ENCODE data around the gene PLVAP. TPM values are rescaled to one million over a fixed set of nuclear protein-coding genes. Genes with fewer than 3 reads are reported as not detected.

The PLVAP gene
- total and polyA plus RNA-seq, 12 donors = 27.9 to 381 (median 84.0) TPM

GRCh38 chr19:17307876-17308377, 69.2 kb downstream of the PLVAP start:
- WGBS, 4 donors = 88 to 92% (median 90%) methylated on average over 8 of the region's 8 CpGs
- H3K4me1 ChIP-seq (replicated peaks in 1 of 2) = peaks cover 52 to 67% of the 10 kb centered on the region in 2 donors
- intact Hi-C loops (cut with DNase I) = loop anchor here in 1 of 2 donors (10.0 kb wide), 1 partner anchor 77 kb away; no protein-coding TSS in a partner anchor
- no peaks in the 10 kb centered on the region for H3K9me3 ChIP-seq (replicated peaks in 1 of 3)
- TF ChIP-seq POLR2A (IDR thresholded peaks at IDR 0.05) (no peak), CTCF (IDR thresholded peaks at IDR 0.05) (no peak)
- no peak overlapping the region for H3K4me3 ChIP-seq
- H3K27me3 ChIP-seq = no peaks in the 10 kb centered on the region
- DNase-seq = no peak
- no peaks in the 10 kb centered on the region for H3K36me3 ChIP-seq (replicated peaks in 1 of 2)
- H3K27ac ChIP-seq = no peak overlapping the region

- intact Hi-C loops (cut with DNase I) = loop anchor here in 1 of 2 donors (10.0 kb wide), 1 partner anchor 79 kb away; no protein-coding TSS in a partner anchor
- H3K4me3 ChIP-seq = peak overlapping the region; percentile 24 to 75 (median 67)
- no peaks in the 10 kb centered on the region for H3K36me3 ChIP-seq (replicated peaks in 1 of 2)
- H3K9me3 ChIP-seq (replicated peaks in 1 of 3) = no peaks in the 10 kb centered on the region
- peaks cover 46 to 62% of the 10 kb centered on the region in 2 donors for H3K4me1 ChIP-seq (replicated peaks in 1 of 2)
- no peaks in the 10 kb centered on the region for H3K27me3 ChIP-seq
- no peak for DNase-seq
- TF ChIP-seq CTCF (IDR thresholded peaks at IDR 0.05) (no peak), POLR2A (IDR thresholded peaks at IDR 0.05) (no peak)
- H3K27ac ChIP-seq = peak overlapping the region; percentile 81 to 97 (median 90)
- 5 to 14% (median 9%) methylated on average over 23 to 28 of the region's 28 CpGs for whole genome bisulfite sequencing, 4 donors
Measured at GRCh38 chr19:17306285-17306714, 70.8 kb downstream of the PLVAP start.

- no peaks in the 10 kb centered on the region for H3K36me3 ChIP-seq (replicated peaks in 1 of 2)
- no peaks in the 10 kb centered on the region for H3K27me3 ChIP-seq
- H3K4me3 ChIP-seq = peak within 1 kb of the TSS; percentile 24 to 75 (median 67)
- H3K9me3 ChIP-seq (replicated peaks in 1 of 3) = no peaks in the 10 kb centered on the region
- peak within 1 kb of the TSS; percentile 81 to 97 (median 90) for H3K27ac ChIP-seq
- DNase-seq = peak; percentile 97 to 99 (median 99)
- intact Hi-C loops (cut with DNase I) = loop anchor here in 1 of 2 donors (10.0 kb wide), 1 partner anchor 79 kb away; no protein-coding TSS in a partner anchor
- WGBS, 4 donors = 0 to 1% (median 0%) methylated on average over 6 to 55 of the region's 55 CpGs
- TF ChIP-seq POLR2A (IDR thresholded peaks at IDR 0.05) (peak; percentile 34 to 92), CTCF (IDR thresholded peaks at IDR 0.05) (peak; percentile 70 to 95 (median 94))
- peaks cover 42 to 56% of the 10 kb centered on the region in 2 donors for H3K4me1 ChIP-seq (replicated peaks in 1 of 2)
Measured at GRCh38 chr19:17305517-17306284, 71.4 kb downstream of the PLVAP start, which contains the start of gene MRPL34. Gene MRPL34 (plus strand): TSS chr19:17305872. CDS start chr19:17305893, 21 bp downstream.

- peak overlapping the region; percentile 81 to 97 (median 90) for H3K27ac ChIP-seq
- no peaks in the 10 kb centered on the region for H3K27me3 ChIP-seq
- H3K36me3 ChIP-seq (replicated peaks in 1 of 2) = no peaks in the 10 kb centered on the region
- no peak for DNase-seq
- no peak for TF ChIP-seq CTCF (IDR thresholded peaks at IDR 0.05)
- no peak for TF ChIP-seq POLR2A (IDR thresholded peaks at IDR 0.05)
- peaks cover 37 to 51% of the 10 kb centered on the region in 2 donors for H3K4me1 ChIP-seq (replicated peaks in 1 of 2)
- WGBS, 4 donors = 0 to 1% (median 0%) methylated on average over 4 to 7 of the region's 7 CpGs
- no peaks in the 10 kb centered on the region for H3K9me3 ChIP-seq (replicated peaks in 1 of 3)
- H3K4me3 ChIP-seq = peak overlapping the region in 1 of 4 donors; percentile 75
- intact Hi-C loops (cut with DNase I) = loop anchor here in 1 of 2 donors (10.0 kb wide), 1 partner anchor 80 kb away; no protein-coding TSS in a partner anchor
Measured at GRCh38 chr19:17305216-17305516, 72.0 kb downstream of the PLVAP start.

Measured in adrenal gland (tissue), 12 donors.